GM20000 (cell line): Measurements from ENCODE around the gene UPK2.

ENCODE experiments used
- DNase-seq: peaks from one replicate; pipeline ENCODE4 v3.0.0; 2012; ENCODE audit warnings: low spot score
- TF ChIP-seq, protein P1 (sequence below): IDR thresholded peaks from 2 replicates; pipeline ENCODE4 v1.5.1; 2012; ENCODE audit warnings: mild to moderate bottlenecking, control low read depth; ENCODE audit errors: extremely low read depth, missing control alignments

UPK2 gene

GRCh38 chr11:118911113-118911879 is 44.8 kb upstream of the UPK2 start:
- DNase-seq = no peak

GRCh38 chr11:118911880-118912741 is 44.0 kb upstream of the UPK2 start:
- TF ChIP-seq, protein P1, sequence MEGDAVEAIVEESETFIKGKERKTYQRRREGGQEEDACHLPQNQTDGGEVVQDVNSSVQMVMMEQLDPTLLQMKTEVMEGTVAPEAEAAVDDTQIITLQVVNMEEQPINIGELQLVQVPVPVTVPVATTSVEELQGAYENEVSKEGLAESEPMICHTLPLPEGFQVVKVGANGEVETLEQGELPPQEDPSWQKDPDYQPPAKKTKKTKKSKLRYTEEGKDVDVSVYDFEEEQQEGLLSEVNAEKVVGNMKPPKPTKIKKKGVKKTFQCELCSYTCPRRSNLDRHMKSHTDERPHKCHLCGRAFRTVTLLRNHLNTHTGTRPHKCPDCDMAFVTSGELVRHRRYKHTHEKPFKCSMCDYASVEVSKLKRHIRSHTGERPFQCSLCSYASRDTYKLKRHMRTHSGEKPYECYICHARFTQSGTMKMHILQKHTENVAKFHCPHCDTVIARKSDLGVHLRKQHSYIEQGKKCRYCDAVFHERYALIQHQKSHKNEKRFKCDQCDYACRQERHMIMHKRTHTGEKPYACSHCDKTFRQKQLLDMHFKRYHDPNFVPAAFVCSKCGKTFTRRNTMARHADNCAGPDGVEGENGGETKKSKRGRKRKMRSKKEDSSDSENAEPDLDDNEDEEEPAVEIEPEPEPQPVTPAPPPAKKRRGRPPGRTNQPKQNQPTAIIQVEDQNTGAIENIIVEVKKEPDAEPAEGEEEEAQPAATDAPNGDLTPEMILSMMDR = no peak
- DNase-seq = no peak

More at GRCh38 chr11:118911113-118911879, 44.8 kb upstream of the UPK2 start:
- TF ChIP-seq, protein P1 = no peak

- TF ChIP-seq, protein P1 = no peak
- no peak for DNase-seq
Measured at GRCh38 chr11:118912742-118913410, 43.2 kb upstream of the UPK2 start.

- DNase-seq = no peak
- TF ChIP-seq, protein P1 = no peak
Measured at GRCh38 chr11:118913411-118914125, 42.5 kb upstream of the UPK2 start.

- TF ChIP-seq, protein P1 = no peak
- DNase-seq = no peak
Measured at GRCh38 chr11:118914178-118914918, 41.8 kb upstream of the UPK2 start.

DNA sequence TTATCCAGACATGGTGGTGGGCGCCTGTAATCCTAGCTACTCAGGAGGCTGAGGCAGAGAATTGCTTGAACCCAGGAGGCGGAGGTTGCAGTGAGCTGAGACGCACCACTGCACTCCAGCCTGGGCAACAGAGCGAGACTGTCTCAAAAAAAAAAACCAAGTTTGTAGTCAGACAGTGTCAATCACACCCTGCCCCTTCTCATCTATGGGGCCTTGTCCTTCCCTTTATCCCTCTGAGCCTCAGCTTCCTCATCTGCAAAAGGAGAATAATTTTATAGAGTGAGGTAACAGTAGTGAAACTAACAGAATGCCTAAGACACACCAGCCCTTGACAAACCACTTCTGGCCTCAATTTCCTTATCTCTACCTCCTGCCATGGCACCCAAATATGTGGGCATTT is 41.1 kb upstream of the UPK2 start:
- TF ChIP-seq, protein P1 = no peak
- DNase-seq = no peak
